Measurements from ENCODE around the gene SPTBN4.

Gene SPTBN4

DNA sequence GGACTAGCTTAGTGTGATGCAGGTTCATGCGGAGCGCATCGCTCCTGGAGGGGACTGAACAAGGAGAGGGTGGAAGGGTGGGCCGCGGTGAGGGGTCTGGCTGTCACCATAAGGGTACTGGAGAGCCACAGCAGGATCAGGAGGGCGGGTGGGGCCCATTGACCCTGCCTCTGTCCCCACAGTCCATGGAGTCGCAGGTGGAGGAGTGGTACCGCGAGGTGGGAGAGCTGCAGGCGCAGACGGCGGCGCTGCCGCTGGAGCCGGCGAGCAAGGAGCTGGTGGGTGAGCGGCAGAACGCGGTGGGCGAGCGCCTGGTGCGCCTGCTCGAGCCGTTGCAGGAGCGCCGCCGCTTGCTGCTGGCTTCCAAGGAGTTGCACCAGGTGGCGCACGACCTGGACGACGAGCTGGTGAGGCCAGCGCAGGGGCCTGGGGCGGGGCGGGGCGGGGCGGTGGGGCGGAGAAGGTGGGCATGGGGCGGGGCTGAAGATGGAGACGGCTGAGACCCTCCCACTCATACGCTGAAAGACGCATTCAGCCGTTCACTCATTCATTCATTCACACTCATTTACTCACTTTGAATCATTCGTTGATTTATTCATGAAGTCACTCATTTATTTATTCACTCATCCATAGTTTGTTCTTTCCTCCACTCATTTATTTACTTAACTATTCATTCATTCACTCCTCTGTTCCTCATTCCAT lies 82.4 kb downstream of the SPTBN4 start:
- H2AFZ ChIP-seq (ENCODE audit: low read length): peak overlapping the region; percentile 92
- H3F3A ChIP-seq (ENCODE audit: low read depth): no peaks in the 10 kb centered on the region
- H3K4me1 ChIP-seq (ENCODE audit: insufficient read depth, low read length, poor library complexity, severe bottlenecking): peaks cover 4% of the 10 kb centered on the region
- no peaks in the 10 kb centered on the region for H3K27me3 ChIP-seq (ENCODE audit: insufficient read depth, low read length, poor library complexity, severe bottlenecking)
- no peak overlapping the region for H3K9ac ChIP-seq (ENCODE audit: low read depth, low read length, poor library complexity, severe bottlenecking)
- TF ChIP-seq EZH2phosphoT487 (IDR thresholded peaks at IDR 0.05; ENCODE audit: borderline replicate concordance): no peak
- TF ChIP-seq CTCF (conservative IDR thresholded peaks at IDR 0.05; ENCODE audit: low read length): peak; percentile 40
- H3K79me2 ChIP-seq (ENCODE audit: insufficient read depth, low read length): no peaks in the 10 kb centered on the region
- H3K4me3 ChIP-seq (ENCODE audit: low read length, poor library complexity, severe bottlenecking): peak overlapping the region; percentile 50
- no peaks in the 10 kb centered on the region for H3K9me2 ChIP-seq (replicated peaks; ENCODE audit: low read depth, low read length)
- H4K20me1 ChIP-seq (ENCODE audit: insufficient read depth, low read length, poor library complexity, severe bottlenecking): no peaks in the 10 kb centered on the region
- H3K4me2 ChIP-seq (ENCODE audit: low read depth, low read length, poor library complexity, severe bottlenecking): peak overlapping the region; percentile 68
- H3K9me3 ChIP-seq (ENCODE audit: insufficient read depth, low read depth, low read length): no peaks in the 10 kb centered on the region; the same call in 1 of the 2 replicates
- no peaks in the 10 kb centered on the region for H3K36me3 ChIP-seq (ENCODE audit: insufficient read depth, low read length)

GRCh38 chr19:40550951-40551350 lies 84.2 kb downstream of the SPTBN4 start:
- no peaks in the 10 kb centered on the region for H3K27me3 ChIP-seq (ENCODE audit: insufficient read depth, low read length, poor library complexity, severe bottlenecking)
- TF ChIP-seq EZH2phosphoT487 (IDR thresholded peaks at IDR 0.05; ENCODE audit: borderline replicate concordance): no peak
- no peak for TF ChIP-seq CTCF (conservative IDR thresholded peaks at IDR 0.05; ENCODE audit: low read length)
- H3K4me1 ChIP-seq (ENCODE audit: insufficient read depth, low read length, poor library complexity, severe bottlenecking): peaks cover 4% of the 10 kb centered on the region
- no peaks in the 10 kb centered on the region for H4K20me1 ChIP-seq (ENCODE audit: insufficient read depth, low read length, poor library complexity, severe bottlenecking)
- no peak overlapping the region for H2AFZ ChIP-seq (ENCODE audit: low read length)
- H3K9me3 ChIP-seq (ENCODE audit: insufficient read depth, low read depth, low read length): no peaks in the 10 kb centered on the region; the same call in 1 of the 2 replicates
- no peaks in the 10 kb centered on the region for H3F3A ChIP-seq (ENCODE audit: low read depth)
- H3K4me2 ChIP-seq (ENCODE audit: low read depth, low read length, poor library complexity, severe bottlenecking): no peak overlapping the region
- H3K9me2 ChIP-seq (replicated peaks; ENCODE audit: low read depth, low read length): no peaks in the 10 kb centered on the region
- H3K9ac ChIP-seq (ENCODE audit: low read depth, low read length, poor library complexity, severe bottlenecking): no peak overlapping the region
- H3K79me2 ChIP-seq (ENCODE audit: insufficient read depth, low read length): no peaks in the 10 kb centered on the region
- H3K4me3 ChIP-seq (ENCODE audit: low read length, poor library complexity, severe bottlenecking): no peak overlapping the region
- no peaks in the 10 kb centered on the region for H3K36me3 ChIP-seq (ENCODE audit: insufficient read depth, low read length)

- Histone ChIP-seq H3K4me1 (ENCODE audit: insufficient read depth, low read length, poor library complexity, severe bottlenecking) (peaks cover 4% of the 10 kb centered on the region), H3K9me3 (ENCODE audit: insufficient read depth, low read depth, low read length) (no peaks in the 10 kb centered on the region), H4K20me1 (ENCODE audit: insufficient read depth, low read length, poor library complexity, severe bottlenecking) (no peaks in the 10 kb centered on the region), H3K4me3 (ENCODE audit: low read length, poor library complexity, severe bottlenecking) (no peak overlapping the region), H3K9ac (ENCODE audit: low read depth, low read length, poor library complexity, severe bottlenecking) (no peak overlapping the region), H3K9me2 (replicated peaks; ENCODE audit: low read depth, low read length) (no peaks in the 10 kb centered on the region), H3K79me2 (ENCODE audit: insufficient read depth, low read length) (no peaks in the 10 kb centered on the region), H3F3A (ENCODE audit: low read depth) (no peaks in the 10 kb centered on the region), H3K27me3 (ENCODE audit: insufficient read depth, low read length, poor library complexity, severe bottlenecking) (no peaks in the 10 kb centered on the region), H2AFZ (ENCODE audit: low read length) (no peak overlapping the region), H3K36me3 (ENCODE audit: insufficient read depth, low read length) (no peaks in the 10 kb centered on the region), H3K4me2 (ENCODE audit: low read depth, low read length, poor library complexity, severe bottlenecking) (no peak overlapping the region)
- no peak for TF ChIP-seq EZH2phosphoT487 (IDR thresholded peaks at IDR 0.05; ENCODE audit: borderline replicate concordance)
- no peak for TF ChIP-seq CTCF (conservative IDR thresholded peaks at IDR 0.05; ENCODE audit: low read length)
Observed at GRCh38 chr19:40552848-40553247, 86.0 kb downstream of the SPTBN4 start.

Measured in Loucy (cell line).